Tibial nerve (tissue), 4 donors: ENCODE data around the gene SLC22A5.

Experiments used
- EP300 ChIP-seq, 2 donors: sonication (generic); formaldehyde crosslinking; IDR thresholded peaks; one replicate each; pipeline ENCODE4 v1.6.1; 2017; ENCODE audit warnings: antibody characterized with exemption in 2 of 2, mild to moderate bottlenecking in 1 of 2
- POLR2A ChIP-seq, 2 donors: fragments of 450-650 bp; IDR thresholded peaks; one replicate each; pipeline ENCODE4 v1.6.1; 2017; ENCODE audit warnings: antibody characterized with exemption in 2 of 2, mild to moderate bottlenecking in 2 of 2, moderate library complexity in 2 of 2
- TF ChIP-seq, protein P1 (sequence below), 5 experiments: fragments of 200-600 bp in 3 of 5; fragments of 450-650 bp in 2 of 5; sonication (generic) in 3 of 5; IDR thresholded peaks; one replicate each; pipeline ENCODE4 v1.5.1; 2016 to 2019; ENCODE audit warnings: antibody characterized with exemption in 5 of 5, mild to moderate bottlenecking in 3 of 5, moderate library complexity in 2 of 5

- TF ChIP-seq, protein P1, sequence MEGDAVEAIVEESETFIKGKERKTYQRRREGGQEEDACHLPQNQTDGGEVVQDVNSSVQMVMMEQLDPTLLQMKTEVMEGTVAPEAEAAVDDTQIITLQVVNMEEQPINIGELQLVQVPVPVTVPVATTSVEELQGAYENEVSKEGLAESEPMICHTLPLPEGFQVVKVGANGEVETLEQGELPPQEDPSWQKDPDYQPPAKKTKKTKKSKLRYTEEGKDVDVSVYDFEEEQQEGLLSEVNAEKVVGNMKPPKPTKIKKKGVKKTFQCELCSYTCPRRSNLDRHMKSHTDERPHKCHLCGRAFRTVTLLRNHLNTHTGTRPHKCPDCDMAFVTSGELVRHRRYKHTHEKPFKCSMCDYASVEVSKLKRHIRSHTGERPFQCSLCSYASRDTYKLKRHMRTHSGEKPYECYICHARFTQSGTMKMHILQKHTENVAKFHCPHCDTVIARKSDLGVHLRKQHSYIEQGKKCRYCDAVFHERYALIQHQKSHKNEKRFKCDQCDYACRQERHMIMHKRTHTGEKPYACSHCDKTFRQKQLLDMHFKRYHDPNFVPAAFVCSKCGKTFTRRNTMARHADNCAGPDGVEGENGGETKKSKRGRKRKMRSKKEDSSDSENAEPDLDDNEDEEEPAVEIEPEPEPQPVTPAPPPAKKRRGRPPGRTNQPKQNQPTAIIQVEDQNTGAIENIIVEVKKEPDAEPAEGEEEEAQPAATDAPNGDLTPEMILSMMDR (IDR thresholded peaks at IDR 0.05) = no peak
- TF ChIP-seq EP300 (IDR thresholded peaks at IDR 0.05) (no peak), POLR2A (IDR thresholded peaks at IDR 0.05) (no peak)
These were observed 8.2 kb downstream of the SLC22A5 start for GRCh38 chr5:132377738-132378137.
